Kidney tubule cell (primary cell): ENCODE measurements around the gene GATAD2A.
A peak's percentile ranks its signal among the peaks of the same experiment; 100 is the strongest.

ENCODE experiments used
- DNase-seq: peaks from one replicate; pipeline ENCODE4 v3.0.0-alpha.2; 2018; ENCODE audit warnings: low spot score

GATAD2A gene

GRCh38 chr19:19532806-19533701 lies 127.6 kb downstream of the GATAD2A start:
- no peak for DNase-seq

DNA sequence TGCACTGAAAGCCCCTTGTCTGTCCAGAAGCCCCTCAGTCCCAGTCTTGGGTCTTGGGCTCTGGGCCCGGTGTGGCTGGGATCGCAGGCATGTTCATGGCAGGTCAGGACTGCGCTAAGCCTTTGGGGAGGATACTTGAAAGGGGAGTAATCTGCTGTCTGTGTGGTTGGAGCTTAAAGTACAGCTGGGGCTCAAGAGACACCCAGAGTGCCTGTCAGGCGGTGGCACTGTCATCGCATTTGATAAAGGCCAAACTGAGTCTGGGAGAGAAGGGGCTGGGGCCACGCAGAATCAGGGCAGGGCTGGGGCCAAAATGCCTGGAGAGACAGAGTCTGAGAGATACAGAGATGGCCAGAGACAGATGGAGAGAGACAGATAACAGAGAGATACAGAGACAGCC lies 128.4 kb downstream of the GATAD2A start:
- DNase-seq, result no peak

- no peak for DNase-seq
Observed at GRCh38 chr19:19534556-19535265, 129.2 kb downstream of the GATAD2A start.

- DNase-seq, result no peak
Observed at GRCh38 chr19:19535311-19536191, 130.1 kb downstream of the GATAD2A start.

- DNase-seq, result peak; percentile 25
Observed at GRCh38 chr19:19537075-19538048, 131.9 kb downstream of the GATAD2A start.

GRCh38 chr19:19538061-19538784 lies 132.7 kb downstream of the GATAD2A start, which contains the start of gene CILP2:
Gene CILP2, plus strand, starts transcription at chr19:19538265. Its CDS starts 85 bp downstream, at chr19:19538350.
- no peak for DNase-seq

- no peak for DNase-seq
Observed at GRCh38 chr19:19538785-19539166, 133.3 kb downstream of the GATAD2A start.

DNA sequence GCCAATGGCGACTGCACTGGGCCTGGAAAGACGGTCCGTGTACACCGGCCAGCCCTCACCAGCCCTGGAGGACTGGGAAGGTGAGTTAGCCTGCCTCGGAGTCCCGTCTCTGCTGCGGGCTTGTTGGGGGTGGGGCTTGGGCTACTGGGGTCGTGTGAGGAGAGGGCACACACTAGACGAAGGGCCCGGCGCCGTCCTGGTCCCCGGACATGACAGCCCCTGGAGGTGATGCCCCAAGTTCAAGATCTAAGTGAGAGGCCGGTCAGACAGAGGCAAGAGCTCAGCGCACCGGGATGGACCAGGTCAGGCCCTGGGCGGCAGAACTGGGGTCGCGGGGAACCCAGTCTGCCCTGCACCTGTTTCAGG lies 134.2 kb downstream of the GATAD2A start:
- no peak for DNase-seq

DNA sequence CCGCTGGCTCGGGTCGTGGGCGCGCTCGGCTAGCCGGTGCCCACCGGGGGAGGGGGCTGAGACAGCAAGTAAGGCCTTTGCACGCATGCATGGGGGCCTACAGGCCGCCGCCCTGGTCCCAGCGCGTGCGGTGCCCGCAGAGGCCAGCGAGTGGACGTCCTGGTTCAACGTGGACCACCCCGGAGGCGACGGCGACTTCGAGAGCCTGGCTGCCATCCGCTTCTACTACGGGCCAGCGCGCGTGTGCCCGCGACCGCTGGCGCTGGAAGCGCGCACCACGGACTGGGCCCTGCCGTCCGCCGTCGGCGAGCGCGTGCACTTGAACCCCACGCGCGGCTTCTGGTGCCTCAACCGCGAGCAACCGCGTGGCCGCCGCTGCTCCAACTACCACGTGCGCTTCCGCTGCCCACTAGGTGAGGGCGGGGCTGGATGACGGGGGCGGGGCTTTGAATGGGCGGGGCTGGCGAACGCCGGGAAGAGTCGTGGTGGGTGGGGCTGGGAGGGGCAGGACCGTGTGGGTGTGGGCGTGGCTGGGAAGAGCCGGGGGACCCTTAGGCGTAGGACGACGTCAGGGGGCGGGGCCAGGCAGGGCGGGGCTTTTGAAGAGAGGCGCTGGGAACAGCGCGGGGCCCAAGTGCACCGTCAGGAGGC lies 134.7 kb downstream of the GATAD2A start:
- DNase-seq, result peak; percentile 45

DNA sequence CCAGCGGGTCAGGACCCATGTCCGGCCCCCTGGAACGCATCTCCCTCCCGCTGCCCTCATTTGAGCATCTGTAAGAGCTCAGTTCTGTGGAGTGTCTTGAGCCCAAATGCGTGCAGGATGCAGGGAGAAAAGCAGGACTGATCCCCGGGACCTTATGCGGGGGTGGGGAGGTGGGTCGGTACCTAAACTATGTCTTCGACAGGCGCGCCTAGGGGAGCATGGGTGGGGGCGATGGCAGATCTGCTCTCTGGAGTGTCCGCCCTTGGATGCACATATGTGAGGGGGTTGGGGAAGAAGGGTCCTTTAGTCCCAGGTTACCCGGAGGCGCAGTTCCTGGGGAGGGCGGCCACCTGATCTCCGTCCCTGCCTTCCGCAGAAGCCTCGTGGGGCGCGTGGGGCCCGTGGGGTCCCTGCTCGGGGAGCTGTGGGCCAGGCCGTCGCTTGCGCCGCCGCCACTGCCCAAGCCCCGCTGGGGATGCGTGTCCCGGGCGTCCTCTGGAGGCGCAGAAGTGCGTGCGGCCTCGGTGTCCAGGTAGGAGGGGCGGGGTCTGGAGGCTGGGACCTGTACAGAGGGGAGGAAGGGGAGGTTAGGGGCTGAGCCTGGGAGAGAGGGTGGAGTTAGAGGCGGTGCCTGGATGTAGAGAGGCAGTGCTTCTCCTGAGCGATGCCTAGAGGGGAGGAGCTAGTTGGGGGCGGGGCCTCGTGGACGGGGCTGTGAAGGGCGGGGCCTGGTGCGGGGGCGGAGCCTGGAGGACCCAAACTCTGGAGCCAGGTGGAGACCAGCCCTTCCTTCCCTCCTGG lies 135.4 kb downstream of the GATAD2A start:
- DNase-seq, result peak; percentile 64

GRCh38 chr19:19541616-19542015 lies 136.1 kb downstream of the GATAD2A start:
- no peak for DNase-seq

DNA sequence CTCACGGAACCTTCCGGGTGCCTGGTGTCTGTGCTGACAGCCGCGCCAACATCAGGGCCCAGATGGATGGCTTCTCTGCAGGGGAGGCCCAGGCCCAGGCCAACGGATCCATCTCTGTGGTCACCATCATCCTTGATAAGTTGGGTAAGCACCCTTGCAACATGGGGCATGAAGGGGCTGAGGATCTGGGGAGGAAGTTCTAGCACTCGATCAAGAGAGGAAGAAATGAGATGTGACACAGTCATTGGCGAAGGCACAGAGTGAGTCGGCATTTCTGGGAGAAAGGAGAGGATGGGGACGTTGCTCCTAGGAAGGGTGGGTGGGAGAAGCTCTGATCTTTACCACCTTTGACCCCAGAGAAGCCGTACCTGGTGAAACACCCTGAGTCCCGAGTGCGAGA lies 137.0 kb downstream of the GATAD2A start:
- no peak for DNase-seq

- DNase-seq, result no peak
Observed at GRCh38 chr19:19543101-19543500, 137.6 kb downstream of the GATAD2A start.

GRCh38 chr19:19543640-19544039 lies 138.2 kb downstream of the GATAD2A start:
- no peak for DNase-seq

DNA sequence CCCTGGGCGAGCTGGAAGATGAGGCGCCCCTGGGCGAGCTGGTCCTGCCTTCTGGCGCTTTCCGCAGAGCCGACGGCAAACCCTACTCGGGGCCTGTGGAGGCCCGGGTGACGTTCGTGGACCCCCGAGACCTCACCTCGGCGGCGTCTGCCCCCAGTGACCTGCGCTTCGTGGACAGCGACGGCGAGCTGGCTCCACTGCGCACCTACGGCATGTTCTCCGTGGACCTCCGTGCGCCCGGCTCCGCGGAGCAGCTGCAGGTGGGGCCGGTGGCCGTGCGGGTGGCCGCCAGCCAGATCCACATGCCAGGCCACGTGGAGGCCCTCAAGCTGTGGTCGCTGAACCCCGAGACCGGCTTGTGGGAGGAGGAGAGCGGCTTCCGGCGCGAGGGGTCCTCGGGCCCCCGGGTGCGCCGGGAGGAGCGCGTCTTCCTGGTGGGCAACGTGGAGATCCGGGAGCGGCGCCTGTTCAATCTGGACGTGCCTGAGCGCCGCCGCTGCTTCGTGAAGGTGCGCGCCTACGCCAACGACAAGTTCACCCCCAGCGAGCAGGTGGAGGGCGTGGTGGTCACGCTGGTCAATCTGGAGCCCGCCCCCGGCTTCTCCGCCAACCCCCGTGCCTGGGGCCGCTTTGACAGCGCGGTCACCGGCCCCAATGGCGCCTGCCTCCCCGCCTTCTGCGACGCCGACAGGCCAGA lies 138.9 kb downstream of the GATAD2A start:
- DNase-seq, result no peak

GRCh38 chr19:19544954-19545591 lies 139.6 kb downstream of the GATAD2A start:
- no peak for DNase-seq

DNA sequence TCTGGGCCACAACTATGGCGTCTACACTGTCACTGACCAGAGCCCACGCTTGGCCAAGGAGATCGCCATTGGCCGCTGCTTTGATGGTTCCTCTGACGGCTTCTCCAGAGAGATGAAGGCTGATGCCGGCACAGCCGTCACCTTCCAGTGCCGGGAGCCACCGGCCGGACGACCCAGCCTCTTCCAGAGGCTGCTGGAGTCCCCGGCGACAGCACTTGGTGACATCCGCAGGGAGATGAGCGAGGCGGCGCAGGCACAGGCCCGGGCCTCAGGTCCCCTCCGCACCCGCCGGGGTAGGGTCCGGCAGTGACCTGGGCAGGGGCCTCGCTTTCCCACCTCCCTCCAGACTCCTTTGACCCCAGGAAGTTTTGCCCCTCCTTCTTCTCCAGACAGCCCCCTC lies 140.2 kb downstream of the GATAD2A start:
- DNase-seq, result no peak

- no peak for DNase-seq
Observed at GRCh38 chr19:19546751-19547162, 141.3 kb downstream of the GATAD2A start.
